Progenitor cell of endocrine pancreas (in vitro differentiated cells): ENCODE results near the gene ERBB4. TPM values are rescaled to one million over a fixed set of nuclear protein-coding genes. Genes with fewer than 3 reads are reported as not detected.
A peak's percentile ranks its signal among the peaks of the same experiment; 100 is the strongest.

ENCODE experiments used
- DNase-seq: peaks from one replicate; pipeline ENCODE4 v3.0.0; 2021; ENCODE audit warnings: low spot score; ENCODE audit not compliant: unreplicated experiment
- H3K27ac Mint-ChIP-seq: 2 replicates; pipeline ENCODE4 v1.8.0; 2021; ENCODE audit warnings: mild to moderate bottlenecking, moderate library complexity, mixed read lengths
- H3K27me3 Mint-ChIP-seq: 2 replicates; pipeline ENCODE4 v1.8.0; 2021; ENCODE audit warnings: mixed read lengths
- H3K36me3 Mint-ChIP-seq: 2 replicates; pipeline ENCODE4 v1.8.0; 2022; ENCODE audit warnings: mixed read lengths; ENCODE audit not compliant: insufficient read depth
- H3K4me1 Mint-ChIP-seq: 2 replicates; pipeline ENCODE4 v1.8.0; 2021; ENCODE audit warnings: low read depth, mixed read lengths
- H3K4me3 Mint-ChIP-seq: 2 replicates; pipeline ENCODE4 v1.8.0; 2021; ENCODE audit warnings: low read depth, mild to moderate bottlenecking, moderate library complexity, mixed read lengths
- H3K9me3 Mint-ChIP-seq: 2 replicates; pipeline ENCODE4 v1.8.0; 2021; ENCODE audit warnings: low read depth, mixed read lengths
- CTCF ChIP-seq: fragments of 200-600 bp; sonication (generic); IDR thresholded peaks from one replicate; pipeline ENCODE4 v1.5.0; 2021; ENCODE audit warnings: antibody characterized with exemption, mild to moderate bottlenecking; ENCODE audit not compliant: unreplicated experiment
- total RNA-seq: library from RNA; stranded (reverse); gene quantifications from 2 replicates; pipeline ENCODE4 v1.2.1, GENCODE V29; 2021

ERBB4 gene
- total RNA-seq, 1 donor from 2014 or later: 43.8 TPM

- TF ChIP-seq CTCF: no peak
- Mint-ChIP-seq H3K36me3 (no peaks in the 10 kb centered on the region), H3K27ac (peak overlapping the region; percentile 33), H3K4me1 (no peaks in the 10 kb centered on the region), H3K4me3 (no peak overlapping the region), H3K27me3 (no peaks in the 10 kb centered on the region), H3K9me3 (no peaks in the 10 kb centered on the region)
- no peak for DNase-seq
Measured at GRCh38 chr2:211986313-211986712, 552.3 kb downstream of the ERBB4 start.

- Mint-ChIP-seq H3K9me3 (no peaks in the 10 kb centered on the region), H3K36me3 (no peaks in the 10 kb centered on the region), H3K27me3 (no peaks in the 10 kb centered on the region), H3K27ac (no peak overlapping the region), H3K4me1 (no peaks in the 10 kb centered on the region), H3K4me3 (no peak overlapping the region)
- DNase-seq: no peak
- no peak for TF ChIP-seq CTCF
Measured at GRCh38 chr2:211985393-211985792, 553.2 kb downstream of the ERBB4 start.

GRCh38 chr2:211982162-211982561, 556.4 kb downstream of the ERBB4 start:
- no peak for DNase-seq
- H3K9me3 Mint-ChIP-seq: no peaks in the 10 kb centered on the region
- TF ChIP-seq CTCF: no peak
- H3K4me1 Mint-ChIP-seq: no peaks in the 10 kb centered on the region
- no peak overlapping the region for H3K27ac Mint-ChIP-seq
- H3K36me3 Mint-ChIP-seq: no peaks in the 10 kb centered on the region
- H3K27me3 Mint-ChIP-seq: no peaks in the 10 kb centered on the region
- no peak overlapping the region for H3K4me3 Mint-ChIP-seq

- Mint-ChIP-seq H3K9me3 (no peaks in the 10 kb centered on the region), H3K27me3 (no peaks in the 10 kb centered on the region), H3K4me3 (no peak overlapping the region), H3K36me3 (no peaks in the 10 kb centered on the region), H3K4me1 (no peaks in the 10 kb centered on the region), H3K27ac (no peak overlapping the region)
- no peak for TF ChIP-seq CTCF
- no peak for DNase-seq
Measured at GRCh38 chr2:211981451-211981850, 557.2 kb downstream of the ERBB4 start.

GRCh38 chr2:211976076-211976475, 562.5 kb downstream of the ERBB4 start:
- Mint-ChIP-seq H3K9me3 (peaks cover 10% of the 10 kb centered on the region), H3K36me3 (peaks cover 4% of the 10 kb centered on the region), H3K27me3 (no peaks in the 10 kb centered on the region), H3K4me1 (no peaks in the 10 kb centered on the region), H3K4me3 (no peak overlapping the region), H3K27ac (no peak overlapping the region)
- no peak for TF ChIP-seq CTCF
- no peak for DNase-seq

- no peak for DNase-seq
- Mint-ChIP-seq H3K27ac (no peak overlapping the region), H3K27me3 (no peaks in the 10 kb centered on the region), H3K4me3 (no peak overlapping the region), H3K9me3 (peaks cover 13% of the 10 kb centered on the region), H3K36me3 (no peaks in the 10 kb centered on the region), H3K4me1 (no peaks in the 10 kb centered on the region)
- TF ChIP-seq CTCF: no peak
Measured at GRCh38 chr2:211967234-211967633, 571.4 kb downstream of the ERBB4 start.
